GM18907 (cell line): ENCODE data around the gene TTC4.

Experiments used
- ATAC-seq: cut with Tn5 transposase; IDR thresholded peaks from one replicate; pipeline ENCODE4 v1.9.1; 2021; ENCODE audit warnings: mild to moderate bottlenecking, moderate library complexity; ENCODE audit not compliant: unreplicated experiment

The TTC4 gene

GRCh38 chr1:54715493-54716298 is at the start of gene TTC4:
Gene TTC4, plus strand, starts transcription at chr1:54715861. Its CDS starts 48 bp downstream, at chr1:54715909.
- ATAC-seq: peak; percentile 97

DNA sequence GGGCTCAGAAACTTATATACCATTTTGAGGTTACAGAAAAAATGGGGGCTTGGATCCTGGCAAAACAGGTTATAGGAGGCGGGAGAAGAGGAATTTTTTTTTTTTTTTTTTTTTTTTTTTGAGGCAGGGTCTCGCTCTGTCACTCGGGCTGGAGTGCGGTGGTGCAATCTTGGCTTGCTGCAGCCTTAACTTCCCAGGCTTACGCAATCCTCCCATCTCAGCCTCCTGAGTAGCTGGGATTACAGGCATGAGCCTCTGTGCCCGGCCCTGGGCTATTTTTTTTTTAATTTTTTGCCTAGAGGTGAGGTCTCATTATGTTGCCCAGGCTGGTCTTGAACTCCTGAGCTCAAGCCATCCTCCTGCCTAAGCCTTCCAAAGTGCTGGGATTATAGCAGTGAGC is 49.3 kb upstream of the TTC4 start:
- ATAC-seq: no peak

GRCh38 chr1:54667797-54668196 is 47.9 kb upstream of the TTC4 start:
- no peak for ATAC-seq

GRCh38 chr1:54668567-54668966 is 47.1 kb upstream of the TTC4 start:
- ATAC-seq: no peak

DNA sequence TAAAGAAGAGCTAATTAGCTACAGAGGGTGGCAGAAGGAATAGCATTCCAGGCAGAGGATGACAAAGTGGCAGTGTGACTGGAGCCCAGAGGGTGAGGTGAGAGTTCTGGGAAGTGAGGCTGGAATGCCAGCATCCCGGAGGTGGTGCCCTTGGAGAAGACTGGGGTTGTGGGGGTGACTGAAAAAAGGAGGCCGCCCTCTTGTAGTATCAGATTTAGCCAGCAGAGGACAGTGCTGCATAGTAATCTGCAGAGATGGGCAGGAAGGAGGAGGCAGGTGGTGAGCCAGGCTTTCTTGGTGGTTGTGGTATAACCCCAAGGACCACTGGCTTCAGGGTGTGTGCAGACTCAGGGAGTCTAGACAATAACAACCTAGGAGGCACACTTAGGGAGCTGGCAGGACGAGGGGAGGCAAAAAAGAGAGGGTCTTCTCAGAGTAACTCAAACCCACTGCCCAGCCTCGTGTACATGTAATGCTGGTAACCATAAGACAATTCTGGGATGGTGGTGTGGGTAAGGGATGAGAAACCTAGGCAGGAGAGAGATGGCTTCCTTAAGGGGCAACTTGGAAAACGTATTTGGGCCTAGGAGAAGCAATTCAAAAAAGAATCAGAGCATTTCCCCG is 43.6 kb upstream of the TTC4 start:
- ATAC-seq: peak; percentile 71

GRCh38 chr1:54678776-54679643 is 36.7 kb upstream of the TTC4 start:
- ATAC-seq: no peak

DNA sequence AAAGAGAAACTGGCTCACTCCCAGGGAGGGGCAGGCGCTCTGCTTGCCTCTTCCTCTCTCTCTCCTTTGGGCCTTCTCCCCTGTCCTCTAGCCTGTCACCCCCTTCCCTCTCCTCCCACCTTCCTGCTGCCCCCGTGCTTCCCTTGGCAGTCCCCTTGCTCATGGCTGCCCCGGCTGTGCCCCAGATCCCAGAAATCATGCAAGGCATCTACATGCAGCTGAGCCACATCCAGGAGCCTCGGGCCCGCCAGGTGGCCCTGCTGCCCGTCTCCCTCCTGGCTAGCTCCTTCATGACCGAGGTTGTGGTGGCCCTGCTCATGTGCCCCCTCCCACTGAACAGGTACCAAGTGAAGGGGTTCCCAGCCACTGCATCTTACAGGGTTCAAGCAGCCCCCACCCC is 36.0 kb upstream of the TTC4 start:
- ATAC-seq: no peak

GRCh38 chr1:54680387-54680786 is 35.3 kb upstream of the TTC4 start:
- no peak for ATAC-seq

GRCh38 chr1:54681358-54681757 is 34.3 kb upstream of the TTC4 start:
- no peak for ATAC-seq

GRCh38 chr1:54683453-54683852 is 32.2 kb upstream of the TTC4 start:
- no peak for ATAC-seq

- no peak for ATAC-seq
Observed at GRCh38 chr1:54685335-54685905, 30.2 kb upstream of the TTC4 start.

DNA sequence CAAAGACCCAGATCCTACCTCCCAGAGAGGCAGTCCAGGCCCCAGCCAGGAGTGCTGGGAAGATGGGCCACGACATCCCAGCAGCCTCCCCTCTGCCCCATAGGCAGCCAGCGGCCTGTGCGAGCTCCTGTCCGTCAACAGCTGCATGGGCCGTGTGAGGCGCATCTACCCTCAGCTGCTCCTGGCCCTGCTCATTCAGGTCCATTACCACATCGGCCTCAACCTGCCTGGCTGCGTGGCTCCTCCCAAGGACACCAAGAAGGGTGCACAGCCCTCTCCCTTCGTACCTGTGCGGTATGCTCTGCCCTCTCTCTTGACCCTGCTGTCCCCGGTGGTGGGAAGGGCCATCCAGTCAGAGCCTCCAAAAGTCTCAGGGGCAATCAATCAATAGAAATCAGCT is 29.5 kb upstream of the TTC4 start:
- ATAC-seq: no peak

DNA sequence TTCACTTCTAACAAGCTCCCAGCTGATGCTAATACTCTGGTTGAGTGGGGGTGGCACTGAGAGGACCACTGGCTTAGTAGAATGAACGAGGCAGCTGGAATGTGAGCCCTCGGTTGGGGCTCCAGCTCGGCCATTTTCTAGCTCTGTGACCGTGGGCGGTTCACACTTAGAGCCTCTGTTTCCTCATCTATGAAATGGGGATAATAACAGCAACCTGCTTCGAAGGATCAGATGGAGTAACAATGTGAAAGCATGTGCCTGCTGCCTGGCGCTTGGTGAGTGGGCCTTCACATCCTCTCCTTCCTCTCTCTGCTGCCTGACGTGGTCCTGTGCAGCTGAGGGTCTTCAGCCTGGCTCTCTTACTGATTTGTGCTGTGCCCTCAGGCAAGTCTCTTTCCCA is 20.9 kb upstream of the TTC4 start:
- ATAC-seq: no peak

DNA sequence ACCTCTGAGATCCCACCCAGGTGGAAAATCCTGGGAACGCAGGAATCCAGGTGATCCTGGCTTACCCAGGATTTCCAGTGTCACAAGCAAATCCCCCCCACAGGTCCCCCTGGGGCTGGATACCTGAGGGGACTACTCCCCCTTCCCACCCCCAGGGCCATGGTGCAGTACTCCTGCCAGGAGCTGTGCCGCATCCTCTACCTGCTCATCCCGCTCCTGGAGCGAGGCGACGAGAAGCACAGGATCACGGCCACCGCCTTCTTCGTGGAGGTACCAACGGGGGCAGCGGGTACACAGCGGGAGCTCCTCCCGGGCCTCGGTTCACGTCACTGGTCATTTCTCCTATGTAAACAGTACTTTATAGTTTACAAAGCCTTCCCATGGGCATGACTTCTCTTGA is 20.4 kb upstream of the TTC4 start:
- ATAC-seq: no peak

GRCh38 chr1:54695764-54696163 is 19.9 kb upstream of the TTC4 start:
- no peak for ATAC-seq

DNA sequence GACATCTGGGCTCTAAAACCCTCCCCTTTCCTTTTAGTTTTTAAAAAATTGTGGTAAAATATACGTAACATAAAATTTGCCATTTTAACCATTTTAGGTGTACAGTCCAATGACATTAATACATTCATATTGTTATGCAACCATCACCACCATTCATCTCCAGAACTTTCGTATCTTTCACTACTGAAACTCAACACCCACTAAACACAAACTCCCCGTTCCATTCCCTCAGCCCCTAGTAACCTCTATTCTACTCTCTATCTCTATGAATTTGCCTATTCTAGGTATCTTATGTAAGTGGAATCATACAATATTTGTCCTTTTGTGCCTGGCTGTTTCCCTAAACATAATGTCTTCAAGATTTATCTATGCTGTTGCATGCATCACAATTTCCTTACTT is 19.4 kb upstream of the TTC4 start:
- no peak for ATAC-seq

GRCh38 chr1:54697896-54698295 is 17.8 kb upstream of the TTC4 start:
- no peak for ATAC-seq

GRCh38 chr1:54698346-54698745 is 17.3 kb upstream of the TTC4 start:
- ATAC-seq: no peak

- no peak for ATAC-seq
Observed at GRCh38 chr1:54699936-54700525, 15.6 kb upstream of the TTC4 start.

DNA sequence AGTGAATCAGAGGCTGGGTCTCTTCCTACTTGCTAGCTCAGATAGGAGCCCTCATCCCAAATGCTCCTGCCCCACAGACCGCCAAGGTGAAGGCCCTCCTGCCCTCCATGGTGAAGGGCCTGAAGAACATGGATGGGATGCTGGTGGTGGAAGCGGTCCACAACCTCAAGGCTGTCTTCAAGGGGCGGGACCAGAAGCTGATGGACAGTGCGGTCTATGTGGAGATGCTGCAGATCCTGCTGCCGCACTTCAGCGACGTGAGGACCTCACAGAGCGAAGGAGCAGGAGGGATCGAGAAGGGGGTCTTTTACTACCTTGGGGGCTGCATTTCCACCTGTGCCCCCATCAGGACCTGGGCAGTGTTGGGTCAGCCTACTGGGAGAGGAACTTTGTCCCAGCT is 14.6 kb upstream of the TTC4 start:
- no peak for ATAC-seq

DNA sequence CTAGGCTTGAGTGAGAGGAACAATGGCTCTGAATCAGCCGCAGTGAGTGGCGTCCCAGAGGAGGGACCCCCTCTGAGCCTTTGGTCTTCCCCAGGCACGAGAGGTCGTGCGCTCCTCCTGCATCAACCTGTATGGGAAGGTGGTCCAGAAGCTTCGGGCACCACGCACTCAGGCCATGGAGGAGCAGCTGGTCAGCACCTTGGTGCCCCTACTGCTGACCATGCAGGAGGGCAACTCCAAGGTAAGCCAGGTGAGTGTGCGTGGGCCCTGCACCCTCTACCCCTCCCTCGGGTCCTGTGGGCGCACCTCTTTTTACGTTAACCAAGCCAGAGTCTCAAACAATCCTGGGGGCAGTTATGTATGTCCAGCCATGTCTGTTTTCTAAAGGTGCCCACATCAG is 13.7 kb upstream of the TTC4 start:
- ATAC-seq: no peak
